Spleen (tissue), 11 donors: ENCODE results near the gene METTL2B. TPM values are rescaled to one million over a fixed set of nuclear protein-coding genes. Genes with fewer than 3 reads are reported as not detected.
A peak's percentile ranks its signal among the peaks of the same experiment; 100 is the strongest.
"Not testable (repeated sequence)": the region's sequence is repeated elsewhere in the genome, so short reads cannot be mapped to it uniquely, and the experiment has no call there.

Experiments
- DNase-seq: peaks from one replicate; pipeline ENCODE4 v3.0.0-alpha.2; 2020
- H3K27ac ChIP-seq, 8 donors: fragments of 200-600 bp; sonication (generic) in 7 of 8; 1 replicate in 4 of 8; 2 replicates in 4 of 8; pipeline versions ENCODE4 v1.5.0 to v1.8.0; 2016 to 2021; ENCODE audit warnings: inconsistent platforms in 4 of 8, mild to moderate bottlenecking in 4 of 8, moderate library complexity in 1 of 8
- H3K27me3 ChIP-seq, 7 donors: fragments of 200-600 bp; sonication (generic) in 6 of 7; replicated peaks in 1 of 7; 1 replicate in 4 of 7; 2 replicates in 3 of 7; pipeline versions ENCODE4 v1.5.0 to v1.8.0; 2016 to 2021; ENCODE audit warnings: inconsistent platforms in 3 of 7, mild to moderate bottlenecking in 1 of 7
- H3K36me3 ChIP-seq, 6 donors: fragments of 200-600 bp; sonication (generic) in 5 of 6; 1 replicate in 4 of 6; 2 replicates in 2 of 6; pipeline versions ENCODE4 v1.5.0 to v1.8.0; 2016 to 2021; ENCODE audit warnings: inconsistent platforms in 2 of 6
- H3K4me1 ChIP-seq, 6 donors: fragments of 200-600 bp; sonication (generic) in 5 of 6; 1 replicate in 3 of 6; 2 replicates in 3 of 6; pipeline versions ENCODE4 v1.5.0 to v1.8.0; 2016 to 2021; ENCODE audit warnings: inconsistent platforms in 3 of 6
- H3K4me3 ChIP-seq, 8 donors: fragments of 200-600 bp; sonication (generic) in 7 of 8; 1 replicate in 4 of 8; 2 replicates in 4 of 8; pipeline versions ENCODE4 v1.5.0 to v1.8.0; 2016 to 2021; ENCODE audit warnings: inconsistent platforms in 4 of 8, mild to moderate bottlenecking in 4 of 8, moderate library complexity in 2 of 8
- H3K9me3 ChIP-seq, 8 donors: fragments of 200-600 bp; sonication (generic) in 7 of 8; 1 replicate in 4 of 8; 2 replicates in 4 of 8; pipeline versions ENCODE4 v1.5.0 to v1.8.0; 2016 to 2021; ENCODE audit warnings: inconsistent platforms in 4 of 8
- POLR2A ChIP-seq, 3 donors: fragments of 450-650 bp; IDR thresholded peaks; one replicate each; pipeline ENCODE4 v1.5.1; 2017; ENCODE audit warnings: antibody characterized with exemption in 3 of 3, mild to moderate bottlenecking in 1 of 3
- POLR2AphosphoS5 ChIP-seq, 3 donors: sonication (generic); formaldehyde crosslinking; IDR thresholded peaks; one replicate each; pipeline ENCODE4 v1.5.1; 2017; ENCODE audit warnings: antibody characterized with exemption in 3 of 3
- WGBS, 5 donors: extraction: QIAGEN DNeasy Blood & Tissue Kit in 3 of 5; methylation state at CpG; one replicate each; pipeline versions ENCODE4 v1.1.5 to v1.1.7; 2013 to 2018; 5-methylcytosine and 5-hydroxymethylcytosine counted together
- intact Hi-C: fragments of 100-400 bp; cut with DNase I; formaldehyde crosslinking; loops from one replicate; pipeline ENCODE4 v1.15.0; 2023; ENCODE audit warnings: low total_unique reads
- polyA plus RNA-seq, 3 donors: library from polyadenylated mRNA; stranded (reverse); fragments of 200-250 nt; gene quantifications; one replicate each; pipeline ENCODE4 v1.2.1, GENCODE V29; 2013
- total RNA-seq, 7 donors: library from RNA; depleted of rRNA in 3 of 7; stranded (reverse); fragments of >200 nt in 3 of 7; fragmentation: NEBNext Ultra II Directional in 4 of 7; extraction: Animal tissue kit (Norgen Biotek cat#: 25700) in 4 of 7; gene quantifications; one replicate each; pipeline versions ENCODE4 v1.1.0 to v1.2.1, GENCODE V29; 2016 to 2021
- TF ChIP-seq, protein P1 (sequence below), 11 experiments: fragments of 200-600 bp in 7 of 11; fragments of 450-650 bp in 4 of 11; sonication (generic) in 4 of 11; IDR thresholded peaks in 8 of 11; conservative IDR thresholded peaks in 3 of 11; 1 replicate in 7 of 11; 2 replicates in 4 of 11; pipeline versions ENCODE4 v1.4.0 to v1.8.0; 2016 to 2021; ENCODE audit warnings: antibody characterized with exemption in 11 of 11, inconsistent platforms in 4 of 11, mild to moderate bottlenecking in 1 of 11
- donor health status: healthy with polysubstance abuse.
- donor health status: DM: no; HTN: no; CAD: no; lungs with moderate emphysema.
- donor health status: DM: no; HTN: no; CAD: no.
- donor health status: Bipolar disorder and iron deficiency.
- donor health status: healthy.
- donor health status: DM: no; HTN: no; CAD: no.
- donor health status: DM: yes; HTN: yes; CAD: no.

METTL2B gene
- total and polyA plus RNA-seq, 10 donors = 6.7 to 32.8 (median 20.5) TPM

- Histone ChIP-seq H3K27ac (peak within 1 kb of the TSS; percentile 55 to 93 (median 88)), H3K4me1 (peaks cover 7 to 61% (median 44%) of the 10 kb centered on the region in 6 donors), H3K27me3 (no peaks in the 10 kb centered on the region), H3K4me3 (peak within 1 kb of the TSS; percentile 67 to 92 (median 78)), H3K9me3 (no peaks in the 10 kb centered on the region), H3K36me3 (peaks cover 0 to 9% (median 0%) of the 10 kb centered on the region in 6 donors)
- DNase-seq = peak; percentile 98
- intact Hi-C loops = no loop called here
- 0 to 1% (median 0%) methylated on average over 28 to 64 of the region's 64 CpGs for WGBS, 5 donors
- TF ChIP-seq POLR2AphosphoS5 (IDR thresholded peaks at IDR 0.05) (peak; percentile 94 to 96 (median 96)), POLR2A (IDR thresholded peaks at IDR 0.05) (peak in 1 of 3 donors; percentile 70)
- TF ChIP-seq, protein P1, sequence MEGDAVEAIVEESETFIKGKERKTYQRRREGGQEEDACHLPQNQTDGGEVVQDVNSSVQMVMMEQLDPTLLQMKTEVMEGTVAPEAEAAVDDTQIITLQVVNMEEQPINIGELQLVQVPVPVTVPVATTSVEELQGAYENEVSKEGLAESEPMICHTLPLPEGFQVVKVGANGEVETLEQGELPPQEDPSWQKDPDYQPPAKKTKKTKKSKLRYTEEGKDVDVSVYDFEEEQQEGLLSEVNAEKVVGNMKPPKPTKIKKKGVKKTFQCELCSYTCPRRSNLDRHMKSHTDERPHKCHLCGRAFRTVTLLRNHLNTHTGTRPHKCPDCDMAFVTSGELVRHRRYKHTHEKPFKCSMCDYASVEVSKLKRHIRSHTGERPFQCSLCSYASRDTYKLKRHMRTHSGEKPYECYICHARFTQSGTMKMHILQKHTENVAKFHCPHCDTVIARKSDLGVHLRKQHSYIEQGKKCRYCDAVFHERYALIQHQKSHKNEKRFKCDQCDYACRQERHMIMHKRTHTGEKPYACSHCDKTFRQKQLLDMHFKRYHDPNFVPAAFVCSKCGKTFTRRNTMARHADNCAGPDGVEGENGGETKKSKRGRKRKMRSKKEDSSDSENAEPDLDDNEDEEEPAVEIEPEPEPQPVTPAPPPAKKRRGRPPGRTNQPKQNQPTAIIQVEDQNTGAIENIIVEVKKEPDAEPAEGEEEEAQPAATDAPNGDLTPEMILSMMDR (IDR thresholded peaks at IDR 0.05 in 8 of 11, conservative IDR thresholded peaks at IDR 0.05 in 3 of 11) = peak in 1 of 11 experiments; percentile 24
These were observed 20.8 kb upstream of the METTL2B start, which contains the start of gene HILPDA for GRCh38 chr7:128455543-128456254. Gene HILPDA, plus strand, starts transcription at chr7:128455878. Its CDS starts 1,391 bp downstream, at chr7:128457269.

DNA sequence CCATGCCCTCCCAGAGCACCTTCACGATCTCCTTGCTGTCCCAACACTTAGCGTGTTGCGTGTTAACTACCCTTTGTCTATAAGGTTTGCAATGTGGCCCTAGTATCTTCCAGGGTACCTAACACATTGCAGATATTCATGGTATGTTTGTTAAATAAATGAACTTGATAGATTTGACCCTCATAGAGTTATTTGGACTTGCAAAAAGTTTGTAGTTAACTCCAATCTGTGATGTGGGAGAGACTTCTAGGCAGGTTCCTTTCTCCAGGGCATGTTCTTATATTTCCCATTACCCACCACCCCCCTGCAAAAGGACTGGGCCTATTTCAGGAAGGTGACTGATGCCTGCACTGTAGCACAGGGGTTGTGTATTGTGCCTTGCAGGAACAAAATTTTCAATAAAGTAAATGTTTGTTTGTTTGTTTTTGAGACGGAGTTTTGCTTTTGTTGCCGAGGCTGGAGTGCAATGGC lies 20.3 kb upstream of the METTL2B start:
- 6 to 17% (median 13%) methylated on average over 5 of the region's 5 CpGs for WGBS, 5 donors
- H3K36me3 ChIP-seq = peaks cover 0 to 9% (median 0%) of the 10 kb centered on the region in 6 donors
- DNase-seq = no peak
- H3K9me3 ChIP-seq = no peaks in the 10 kb centered on the region
- peaks cover 7 to 64% (median 44%) of the 10 kb centered on the region in 6 donors for H3K4me1 ChIP-seq
- peak overlapping the region; percentile 67 to 92 (median 78) for H3K4me3 ChIP-seq
- no peaks in the 10 kb centered on the region for H3K27me3 ChIP-seq
- TF ChIP-seq POLR2A (IDR thresholded peaks at IDR 0.05) (no peak), POLR2AphosphoS5 (IDR thresholded peaks at IDR 0.05) (no peak)
- TF ChIP-seq, protein P1 (IDR thresholded peaks at IDR 0.05 in 8 of 11, conservative IDR thresholded peaks at IDR 0.05 in 3 of 11) = no peak
- intact Hi-C loops = no loop called here
- peak overlapping the region; percentile 55 to 93 (median 88) for H3K27ac ChIP-seq

- H3K27me3 ChIP-seq, H3K36me3 ChIP-seq, H3K4me3 ChIP-seq, H3K27ac ChIP-seq, DNase-seq, intact Hi-C loops, H3K9me3 ChIP-seq: not testable (repeated sequence)
- H3K4me1 ChIP-seq = peaks cover 7 to 68% (median 44%) of the 10 kb centered on the region in 6 donors
- WGBS, 5 donors = 96 to 99% (median 97%) methylated on average over 6 of the region's 6 CpGs
These were observed 19.2 kb upstream of the METTL2B start for GRCh38 chr7:128457385-128457784.

DNA sequence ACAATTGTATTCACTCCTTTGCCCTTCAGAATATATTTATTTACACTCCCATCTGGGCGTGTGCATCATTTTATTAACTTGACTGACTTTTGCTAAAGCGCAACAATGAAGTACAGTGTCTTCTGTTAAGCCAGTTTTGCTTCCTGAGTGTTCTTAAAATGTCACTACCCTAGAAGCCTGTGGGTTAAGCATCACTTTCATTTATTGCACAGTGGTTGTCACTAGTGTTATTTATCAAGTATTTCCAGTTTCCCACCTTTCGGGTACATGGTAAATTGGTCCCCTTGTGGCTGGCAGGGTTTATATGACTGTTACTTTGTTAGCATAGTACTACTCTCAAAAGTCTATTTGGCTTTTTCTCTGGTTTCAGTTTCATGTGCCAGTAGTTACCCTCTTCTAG lies 17.6 kb upstream of the METTL2B start:
- Histone ChIP-seq H3K36me3 (peaks cover 0 to 15% (median 0%) of the 10 kb centered on the region in 6 donors), H3K9me3 (no peaks in the 10 kb centered on the region), H3K4me3 (no peak overlapping the region), H3K4me1 (peaks cover 7 to 60% (median 42%) of the 10 kb centered on the region in 6 donors), H3K27ac (peak overlapping the region in 5 of 8 donors; percentile 3 to 36 (median 25)), H3K27me3 (no peaks in the 10 kb centered on the region)
- WGBS, 5 donors = 42 to 64% (median 50%) methylated on average over 3 of the region's 3 CpGs
- intact Hi-C loops = no loop called here
- TF ChIP-seq POLR2A (IDR thresholded peaks at IDR 0.05) = no peak
- TF ChIP-seq, protein P1 (IDR thresholded peaks at IDR 0.05 in 8 of 11, conservative IDR thresholded peaks at IDR 0.05 in 3 of 11) = no peak
- TF ChIP-seq POLR2AphosphoS5 (IDR thresholded peaks at IDR 0.05) = no peak
- no peak for DNase-seq
